SU-DHL-6 (cell line): ENCODE results near the gene HSBP1.

Experiments used
- EZH2phosphoT487 ChIP-seq: fragments of 200-600 bp; sonication (generic), shearing (Covaris generic); conservative IDR thresholded peaks from 2 replicates; pipeline ENCODE4 v1.6.1; 2018; ENCODE audit warnings: mild to moderate bottlenecking, antibody characterized with exemption, low read length, moderate library complexity, mixed read lengths
- TF ChIP-seq, protein P1 (sequence below): fragments of 200-600 bp; sonication (generic); IDR thresholded peaks from one replicate; pipeline ENCODE4 v1.5.1; 2017; ENCODE audit warnings: antibody characterized with exemption, mild to moderate bottlenecking, low read length, moderate library complexity; ENCODE audit not compliant: insufficient read depth, poor library complexity, severe bottlenecking

DNA sequence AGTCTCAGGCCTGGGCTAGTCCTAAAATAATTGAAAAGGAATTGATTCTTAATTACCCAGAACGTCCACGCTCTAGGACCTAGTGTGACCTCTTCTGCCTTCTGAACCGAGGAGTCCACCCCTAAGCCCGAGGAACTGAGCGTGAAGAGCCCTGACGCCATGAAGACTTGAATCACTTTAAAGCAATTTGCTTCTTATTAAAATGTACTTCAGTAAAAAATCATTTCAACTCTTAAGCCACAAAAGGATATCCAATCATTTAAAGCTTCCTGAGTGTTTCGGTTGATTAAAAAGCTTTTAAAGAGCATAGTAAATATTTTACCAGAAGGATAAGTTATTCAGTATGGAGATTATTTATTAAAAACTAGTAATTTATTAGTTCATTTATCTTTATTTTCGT, 11.6 kb downstream of the HSBP1 start:
- TF ChIP-seq, protein P1, sequence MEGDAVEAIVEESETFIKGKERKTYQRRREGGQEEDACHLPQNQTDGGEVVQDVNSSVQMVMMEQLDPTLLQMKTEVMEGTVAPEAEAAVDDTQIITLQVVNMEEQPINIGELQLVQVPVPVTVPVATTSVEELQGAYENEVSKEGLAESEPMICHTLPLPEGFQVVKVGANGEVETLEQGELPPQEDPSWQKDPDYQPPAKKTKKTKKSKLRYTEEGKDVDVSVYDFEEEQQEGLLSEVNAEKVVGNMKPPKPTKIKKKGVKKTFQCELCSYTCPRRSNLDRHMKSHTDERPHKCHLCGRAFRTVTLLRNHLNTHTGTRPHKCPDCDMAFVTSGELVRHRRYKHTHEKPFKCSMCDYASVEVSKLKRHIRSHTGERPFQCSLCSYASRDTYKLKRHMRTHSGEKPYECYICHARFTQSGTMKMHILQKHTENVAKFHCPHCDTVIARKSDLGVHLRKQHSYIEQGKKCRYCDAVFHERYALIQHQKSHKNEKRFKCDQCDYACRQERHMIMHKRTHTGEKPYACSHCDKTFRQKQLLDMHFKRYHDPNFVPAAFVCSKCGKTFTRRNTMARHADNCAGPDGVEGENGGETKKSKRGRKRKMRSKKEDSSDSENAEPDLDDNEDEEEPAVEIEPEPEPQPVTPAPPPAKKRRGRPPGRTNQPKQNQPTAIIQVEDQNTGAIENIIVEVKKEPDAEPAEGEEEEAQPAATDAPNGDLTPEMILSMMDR, result no peak
- TF ChIP-seq EZH2phosphoT487, result no peak
